Measurements from ENCODE around the gene CMAS.
A peak's percentile ranks its signal among the peaks of the same experiment; 100 is the strongest.

Gene CMAS
- long read RNA-seq, transcript CMAS-201 (8 exons, 1,787 nt): major isoform, 281 of 295 reads
- long read RNA-seq, partial matches to known transcripts: 4 of 295 reads
- long read RNA-seq, other reads (novel, unspliced or antisense): 8 of 295 reads

DNA sequence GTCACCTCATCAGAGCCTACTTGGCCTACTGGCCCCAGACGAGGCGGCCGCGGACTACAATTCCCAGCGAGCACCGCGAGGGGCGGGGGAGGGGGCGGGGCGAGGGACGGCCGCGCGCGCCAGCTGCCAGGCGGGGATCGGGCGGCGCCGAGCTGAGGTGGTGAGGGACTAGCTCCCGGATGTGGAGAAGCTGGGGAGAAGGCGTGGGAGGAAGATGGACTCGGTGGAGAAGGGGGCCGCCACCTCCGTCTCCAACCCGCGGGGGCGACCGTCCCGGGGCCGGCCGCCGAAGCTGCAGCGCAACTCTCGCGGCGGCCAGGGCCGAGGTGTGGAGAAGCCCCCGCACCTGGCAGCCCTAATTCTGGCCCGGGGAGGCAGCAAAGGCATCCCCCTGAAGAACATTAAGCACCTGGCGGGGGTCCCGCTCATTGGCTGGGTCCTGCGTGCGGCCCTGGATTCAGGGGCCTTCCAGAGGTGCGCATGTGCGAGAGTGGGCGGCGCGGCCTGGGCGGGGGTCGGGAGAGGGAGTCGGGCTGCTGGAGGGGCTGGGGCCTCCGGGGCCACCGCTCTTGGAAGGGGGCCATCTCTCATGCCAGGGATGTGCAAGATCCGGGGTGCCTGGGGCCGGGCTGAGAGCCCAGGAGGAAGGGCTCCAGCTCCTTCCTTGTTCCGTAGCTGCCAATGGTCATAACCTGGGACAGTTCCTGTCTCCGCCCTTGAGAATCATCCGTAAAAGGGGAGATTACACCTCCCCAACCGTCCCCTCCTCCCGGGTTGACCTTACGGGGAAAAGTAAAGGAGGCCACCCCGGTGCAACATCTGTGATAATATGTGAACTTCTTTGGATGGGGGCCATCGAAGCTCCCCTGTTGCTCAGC, at the start of gene CMAS:
Gene CMAS, plus strand, starts transcription at position 129 of the 878 bp plus-strand sequence. Its CDS starts 86 bp downstream, at position 215.
- Histone ChIP-seq H3K4me3 (replicated peaks; ENCODE audit: insufficient read depth, low read length) (peak within 1 kb of the TSS; percentile 97), H3K27ac (replicated peaks) (peak within 1 kb of the TSS; percentile 79), H3K27me3 (ENCODE audit: insufficient read depth, poor library complexity, severe bottlenecking) (no peaks in the 10 kb centered on the region)
- DNase-seq (ENCODE audit: low read depth in 1 of 2, low spot score in 1 of 2): peak; percentile 56 to 70
- TF ChIP-seq SPI1 (IDR thresholded peaks at IDR 0.05; ENCODE audit: borderline replicate concordance, low read depth) (peak; percentile 37; the same call in 1 of the 2 replicates), GABPA (IDR thresholded peaks at IDR 0.05; ENCODE audit: low read depth) (no peak), POLR2AphosphoS5 (IDR thresholded peaks at IDR 0.05; ENCODE audit: low read depth) (peak; percentile 55)
- TF ChIP-seq, protein P1, sequence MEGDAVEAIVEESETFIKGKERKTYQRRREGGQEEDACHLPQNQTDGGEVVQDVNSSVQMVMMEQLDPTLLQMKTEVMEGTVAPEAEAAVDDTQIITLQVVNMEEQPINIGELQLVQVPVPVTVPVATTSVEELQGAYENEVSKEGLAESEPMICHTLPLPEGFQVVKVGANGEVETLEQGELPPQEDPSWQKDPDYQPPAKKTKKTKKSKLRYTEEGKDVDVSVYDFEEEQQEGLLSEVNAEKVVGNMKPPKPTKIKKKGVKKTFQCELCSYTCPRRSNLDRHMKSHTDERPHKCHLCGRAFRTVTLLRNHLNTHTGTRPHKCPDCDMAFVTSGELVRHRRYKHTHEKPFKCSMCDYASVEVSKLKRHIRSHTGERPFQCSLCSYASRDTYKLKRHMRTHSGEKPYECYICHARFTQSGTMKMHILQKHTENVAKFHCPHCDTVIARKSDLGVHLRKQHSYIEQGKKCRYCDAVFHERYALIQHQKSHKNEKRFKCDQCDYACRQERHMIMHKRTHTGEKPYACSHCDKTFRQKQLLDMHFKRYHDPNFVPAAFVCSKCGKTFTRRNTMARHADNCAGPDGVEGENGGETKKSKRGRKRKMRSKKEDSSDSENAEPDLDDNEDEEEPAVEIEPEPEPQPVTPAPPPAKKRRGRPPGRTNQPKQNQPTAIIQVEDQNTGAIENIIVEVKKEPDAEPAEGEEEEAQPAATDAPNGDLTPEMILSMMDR (IDR thresholded peaks at IDR 0.05; ENCODE audit: insufficient read depth, low read length): no peak
- TF ChIP-seq, protein P2, sequence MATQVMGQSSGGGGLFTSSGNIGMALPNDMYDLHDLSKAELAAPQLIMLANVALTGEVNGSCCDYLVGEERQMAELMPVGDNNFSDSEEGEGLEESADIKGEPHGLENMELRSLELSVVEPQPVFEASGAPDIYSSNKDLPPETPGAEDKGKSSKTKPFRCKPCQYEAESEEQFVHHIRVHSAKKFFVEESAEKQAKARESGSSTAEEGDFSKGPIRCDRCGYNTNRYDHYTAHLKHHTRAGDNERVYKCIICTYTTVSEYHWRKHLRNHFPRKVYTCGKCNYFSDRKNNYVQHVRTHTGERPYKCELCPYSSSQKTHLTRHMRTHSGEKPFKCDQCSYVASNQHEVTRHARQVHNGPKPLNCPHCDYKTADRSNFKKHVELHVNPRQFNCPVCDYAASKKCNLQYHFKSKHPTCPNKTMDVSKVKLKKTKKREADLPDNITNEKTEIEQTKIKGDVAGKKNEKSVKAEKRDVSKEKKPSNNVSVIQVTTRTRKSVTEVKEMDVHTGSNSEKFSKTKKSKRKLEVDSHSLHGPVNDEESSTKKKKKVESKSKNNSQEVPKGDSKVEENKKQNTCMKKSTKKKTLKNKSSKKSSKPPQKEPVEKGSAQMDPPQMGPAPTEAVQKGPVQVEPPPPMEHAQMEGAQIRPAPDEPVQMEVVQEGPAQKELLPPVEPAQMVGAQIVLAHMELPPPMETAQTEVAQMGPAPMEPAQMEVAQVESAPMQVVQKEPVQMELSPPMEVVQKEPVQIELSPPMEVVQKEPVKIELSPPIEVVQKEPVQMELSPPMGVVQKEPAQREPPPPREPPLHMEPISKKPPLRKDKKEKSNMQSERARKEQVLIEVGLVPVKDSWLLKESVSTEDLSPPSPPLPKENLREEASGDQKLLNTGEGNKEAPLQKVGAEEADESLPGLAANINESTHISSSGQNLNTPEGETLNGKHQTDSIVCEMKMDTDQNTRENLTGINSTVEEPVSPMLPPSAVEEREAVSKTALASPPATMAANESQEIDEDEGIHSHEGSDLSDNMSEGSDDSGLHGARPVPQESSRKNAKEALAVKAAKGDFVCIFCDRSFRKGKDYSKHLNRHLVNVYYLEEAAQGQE (IDR thresholded peaks at IDR 0.05; ENCODE audit: insufficient replicate concordance, low read depth): peak; percentile 88

DNA sequence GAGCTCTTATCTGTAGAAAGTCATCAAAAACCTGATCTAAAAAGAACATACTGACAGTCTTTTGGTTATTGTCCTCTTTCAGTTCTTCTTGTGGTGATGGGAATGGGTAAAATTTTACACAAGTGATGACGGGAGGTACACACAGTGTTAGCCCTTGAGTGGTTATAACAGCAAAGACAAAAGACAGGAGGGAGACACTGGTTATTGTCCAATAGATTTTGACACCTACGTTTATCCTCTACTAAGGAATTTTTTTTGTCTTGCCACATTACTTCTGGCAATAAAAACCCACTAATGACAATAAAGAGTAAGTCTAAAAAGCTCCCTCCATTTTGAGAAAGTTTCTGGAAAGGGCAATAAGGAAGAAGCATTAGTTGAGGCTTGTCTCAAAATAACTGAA, 47.7 kb upstream of the CMAS start:
- Histone ChIP-seq H3K27me3 (ENCODE audit: insufficient read depth, poor library complexity, severe bottlenecking) (no peaks in the 10 kb centered on the region), H3K27ac (replicated peaks) (no peak overlapping the region), H3K4me3 (replicated peaks; ENCODE audit: insufficient read depth, low read length) (no peak overlapping the region)
- TF ChIP-seq POLR2AphosphoS5 (IDR thresholded peaks at IDR 0.05; ENCODE audit: low read depth) (no peak), SPI1 (IDR thresholded peaks at IDR 0.05; ENCODE audit: borderline replicate concordance, low read depth) (no peak), GABPA (IDR thresholded peaks at IDR 0.05; ENCODE audit: low read depth) (no peak)
- TF ChIP-seq, protein P2 (IDR thresholded peaks at IDR 0.05; ENCODE audit: insufficient replicate concordance, low read depth): no peak
- TF ChIP-seq, protein P1 (IDR thresholded peaks at IDR 0.05; ENCODE audit: insufficient read depth, low read length): no peak
- DNase-seq (ENCODE audit: low read depth in 1 of 2, low spot score in 1 of 2): no peak

DNA sequence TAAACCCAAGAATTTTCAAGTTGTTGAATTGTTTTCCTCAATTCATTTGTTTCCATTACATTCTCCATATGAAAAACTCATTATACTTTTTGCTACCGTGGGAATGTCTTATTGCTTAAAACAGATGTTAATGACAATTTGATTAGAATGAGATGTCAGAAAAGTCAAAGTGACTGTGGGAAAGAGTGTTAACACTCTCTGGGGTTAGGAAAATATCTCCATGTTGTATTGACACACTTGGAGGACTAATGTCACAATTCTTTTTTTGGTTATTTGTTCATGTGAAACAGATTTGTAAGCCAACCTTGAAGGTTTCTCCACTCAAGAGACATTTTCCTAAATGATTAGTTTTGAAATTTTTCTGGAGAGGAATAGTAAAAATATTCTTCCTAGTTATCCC, 47.2 kb upstream of the CMAS start:
- Histone ChIP-seq H3K27me3 (ENCODE audit: insufficient read depth, poor library complexity, severe bottlenecking) (no peaks in the 10 kb centered on the region), H3K4me3 (replicated peaks; ENCODE audit: insufficient read depth, low read length) (no peak overlapping the region), H3K27ac (replicated peaks) (no peak overlapping the region)
- no peak for DNase-seq (ENCODE audit: low read depth in 1 of 2, low spot score in 1 of 2)
- TF ChIP-seq SPI1 (IDR thresholded peaks at IDR 0.05; ENCODE audit: borderline replicate concordance, low read depth) (no peak), GABPA (IDR thresholded peaks at IDR 0.05; ENCODE audit: low read depth) (no peak), POLR2AphosphoS5 (IDR thresholded peaks at IDR 0.05; ENCODE audit: low read depth) (no peak)
- TF ChIP-seq, protein P2 (IDR thresholded peaks at IDR 0.05; ENCODE audit: insufficient replicate concordance, low read depth): no peak
- TF ChIP-seq, protein P1 (IDR thresholded peaks at IDR 0.05; ENCODE audit: insufficient read depth, low read length): no peak

Measured in HL-60 (cell line).